Natural killer cell treated with Interleukin-12 subunit alpha and Interleukin-12 subunit beta and Interleukin-15 and Interleukin-18, amount 100 ng/mL, for 72 hours (primary cell): ENCODE results near the gene PCDH20. TPM values are rescaled to one million over a fixed set of nuclear protein-coding genes. Genes with fewer than 3 reads are reported as not detected.

Experiments used
- ATAC-seq, 2 donors: fragments of 150-1000 bp; cut with Tn5 transposase in 1 of 2; sonication (Bioruptor Pico), chemical (Tn5 transposase) in 1 of 2; 2 replicates each; pipeline ENCODE4 v1.10.0; 2021
- DNase-seq: peaks from one replicate; pipeline ENCODE4 v3.0.0; 2022; ENCODE audit warnings: low spot score
- H3K27ac Mint-ChIP-seq, 2 donors: 1 replicate in 1 of 2; 2 replicates in 1 of 2; pipeline ENCODE4 v1.8.0; 2022; ENCODE audit warnings: mixed read lengths in 2 of 2, mild to moderate bottlenecking in 1 of 2, moderate library complexity in 1 of 2
- H3K27me3 Mint-ChIP-seq, 2 donors: 1 replicate in 1 of 2; 2 replicates in 1 of 2; pipeline ENCODE4 v1.8.0; 2022; ENCODE audit warnings: mixed read lengths in 2 of 2
- H3K36me3 Mint-ChIP-seq: one replicate; pipeline ENCODE4 v1.8.0; 2022; ENCODE audit warnings: mixed read lengths
- H3K4me1 Mint-ChIP-seq, 2 donors: 1 replicate in 1 of 2; 2 replicates in 1 of 2; pipeline ENCODE4 v1.8.0; 2022; ENCODE audit warnings: low read depth in 2 of 2, mixed read lengths in 2 of 2, mild to moderate bottlenecking in 1 of 2
- H3K4me3 Mint-ChIP-seq: one replicate; pipeline ENCODE4 v1.8.0; 2022; ENCODE audit warnings: mixed read lengths
- H3K9me3 Mint-ChIP-seq: 2 replicates; pipeline ENCODE4 v1.8.0; 2022; ENCODE audit warnings: mixed read lengths
- total RNA-seq, 2 donors: library from RNA; stranded (reverse); gene quantifications; one replicate each; pipeline ENCODE4 v1.2.3, GENCODE V29; 2022

PCDH20 gene, protein sequence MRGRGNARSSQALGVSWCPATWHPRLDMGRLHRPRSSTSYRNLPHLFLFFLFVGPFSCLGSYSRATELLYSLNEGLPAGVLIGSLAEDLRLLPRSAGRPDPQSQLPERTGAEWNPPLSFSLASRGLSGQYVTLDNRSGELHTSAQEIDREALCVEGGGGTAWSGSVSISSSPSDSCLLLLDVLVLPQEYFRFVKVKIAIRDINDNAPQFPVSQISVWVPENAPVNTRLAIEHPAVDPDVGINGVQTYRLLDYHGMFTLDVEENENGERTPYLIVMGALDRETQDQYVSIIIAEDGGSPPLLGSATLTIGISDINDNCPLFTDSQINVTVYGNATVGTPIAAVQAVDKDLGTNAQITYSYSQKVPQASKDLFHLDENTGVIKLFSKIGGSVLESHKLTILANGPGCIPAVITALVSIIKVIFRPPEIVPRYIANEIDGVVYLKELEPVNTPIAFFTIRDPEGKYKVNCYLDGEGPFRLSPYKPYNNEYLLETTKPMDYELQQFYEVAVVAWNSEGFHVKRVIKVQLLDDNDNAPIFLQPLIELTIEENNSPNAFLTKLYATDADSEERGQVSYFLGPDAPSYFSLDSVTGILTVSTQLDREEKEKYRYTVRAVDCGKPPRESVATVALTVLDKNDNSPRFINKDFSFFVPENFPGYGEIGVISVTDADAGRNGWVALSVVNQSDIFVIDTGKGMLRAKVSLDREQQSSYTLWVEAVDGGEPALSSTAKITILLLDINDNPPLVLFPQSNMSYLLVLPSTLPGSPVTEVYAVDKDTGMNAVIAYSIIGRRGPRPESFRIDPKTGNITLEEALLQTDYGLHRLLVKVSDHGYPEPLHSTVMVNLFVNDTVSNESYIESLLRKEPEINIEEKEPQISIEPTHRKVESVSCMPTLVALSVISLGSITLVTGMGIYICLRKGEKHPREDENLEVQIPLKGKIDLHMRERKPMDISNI
- total RNA-seq = not detected

- Mint-ChIP-seq H3K4me1 (no peaks in the 10 kb centered on the region), H3K4me3 (no peak within 1 kb of the TSS), H3K27ac (no peak within 1 kb of the TSS), H3K36me3 (no peaks in the 10 kb centered on the region), H3K27me3 (peaks cover 0 to 11% of the 10 kb centered on the region in 2 donors), H3K9me3 (no peaks in the 10 kb centered on the region)
- DNase-seq = no peak
- no peak for ATAC-seq
Measured at GRCh38 chr13:61415749-61416148, at the start of gene PCDH20. Gene PCDH20 (minus strand): TSS chr13:61415849. CDS start chr13:61415158, 691 bp downstream.

DNA sequence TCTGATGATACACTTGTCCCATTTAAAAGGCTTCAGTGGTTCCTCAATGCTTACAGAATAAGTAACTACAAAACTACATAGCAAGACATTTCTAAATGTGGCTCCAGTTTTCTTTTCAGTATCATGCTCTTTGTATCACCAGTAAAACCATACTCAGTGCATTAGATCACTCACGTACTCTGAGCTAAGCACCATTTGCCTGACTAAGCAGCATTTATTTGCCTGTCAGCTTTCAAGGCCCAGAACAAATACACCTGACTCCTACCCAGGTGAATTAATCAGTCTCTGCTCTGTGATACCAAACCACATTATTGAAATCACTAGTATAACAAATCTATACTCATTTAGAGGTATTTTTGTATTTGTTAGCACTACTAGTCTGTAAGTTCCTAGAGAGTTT is 47.4 kb upstream of the PCDH20 start:
- Mint-ChIP-seq H3K36me3 (no peaks in the 10 kb centered on the region), H3K27ac (no peak overlapping the region), H3K4me3 (no peak overlapping the region), H3K27me3 (no peaks in the 10 kb centered on the region), H3K4me1 (no peaks in the 10 kb centered on the region), H3K9me3 (peaks cover 3% of the 10 kb centered on the region)
- no peak for DNase-seq
- ATAC-seq = no peak

DNA sequence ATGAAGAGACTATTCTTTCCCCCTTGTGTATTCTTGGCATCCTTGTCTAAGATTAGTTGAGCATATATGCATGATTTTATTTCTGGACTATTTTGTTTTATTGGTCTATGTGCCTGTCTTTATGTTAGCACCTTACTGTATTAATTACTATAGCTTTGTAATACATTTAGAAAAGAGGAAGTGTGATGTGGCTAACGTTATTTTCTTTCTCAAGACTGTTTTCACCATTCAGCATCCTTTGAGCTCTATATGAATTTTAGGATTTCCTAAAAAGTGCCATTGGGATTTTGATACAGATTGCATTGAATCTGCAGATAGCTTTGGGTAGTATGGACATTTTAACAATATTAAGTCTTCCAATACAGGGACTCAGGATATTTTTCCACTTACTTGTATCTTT is 37.5 kb upstream of the PCDH20 start:
- Mint-ChIP-seq H3K27me3 (no peaks in the 10 kb centered on the region), H3K36me3 (peaks cover 10% of the 10 kb centered on the region), H3K9me3 (peaks cover 27% of the 10 kb centered on the region), H3K4me3 (no peak overlapping the region), H3K27ac (no peak overlapping the region), H3K4me1 (no peaks in the 10 kb centered on the region)
- DNase-seq (no peak), ATAC-seq (no peak)

GRCh38 chr13:61432029-61432428 is 16.4 kb upstream of the PCDH20 start:
- no peaks in the 10 kb centered on the region for H3K4me1 Mint-ChIP-seq
- no peak for ATAC-seq
- no peaks in the 10 kb centered on the region for H3K27me3 Mint-ChIP-seq
- H3K9me3 Mint-ChIP-seq = peaks cover 14% of the 10 kb centered on the region
- no peak for DNase-seq
- H3K27ac Mint-ChIP-seq = no peak overlapping the region
- H3K4me3 Mint-ChIP-seq = no peak overlapping the region
- no peaks in the 10 kb centered on the region for H3K36me3 Mint-ChIP-seq

- no peak for ATAC-seq
- no peaks in the 10 kb centered on the region for H3K27me3 Mint-ChIP-seq
- peaks cover 4% of the 10 kb centered on the region for H3K9me3 Mint-ChIP-seq
- H3K4me1 Mint-ChIP-seq = no peaks in the 10 kb centered on the region
- no peak overlapping the region for H3K4me3 Mint-ChIP-seq
- no peak for DNase-seq
- H3K27ac Mint-ChIP-seq = no peak overlapping the region
- H3K36me3 Mint-ChIP-seq = no peaks in the 10 kb centered on the region
Measured at GRCh38 chr13:61423915-61424314, 8.3 kb upstream of the PCDH20 start.

DNA sequence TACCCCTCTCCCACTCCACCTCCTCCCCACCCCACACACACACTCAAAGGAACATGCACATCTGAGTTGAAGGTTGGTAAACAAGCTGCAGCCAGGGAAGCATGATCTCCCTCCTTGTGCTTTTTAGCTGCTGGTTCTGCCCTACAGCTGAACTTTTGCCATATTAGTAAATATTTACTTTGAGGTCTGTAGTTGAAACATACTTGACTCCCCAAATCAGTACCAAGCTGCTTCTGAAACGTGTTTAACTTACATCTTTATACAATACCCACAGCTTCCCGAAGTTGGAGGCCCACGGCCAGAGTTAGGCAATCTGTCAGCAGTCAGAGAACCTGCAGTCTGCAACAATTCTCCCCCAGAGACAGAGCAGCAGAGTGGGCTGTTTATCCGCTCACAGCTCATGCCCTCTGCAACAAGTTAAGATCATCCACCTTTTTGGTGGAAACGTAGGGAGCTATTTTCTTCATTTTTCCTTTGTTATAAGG is 1.5 kb upstream of the PCDH20 start:
- Mint-ChIP-seq H3K9me3 (no peaks in the 10 kb centered on the region), H3K27ac (no peak overlapping the region), H3K4me1 (no peaks in the 10 kb centered on the region), H3K27me3 (peaks cover 0 to 11% of the 10 kb centered on the region in 2 donors), H3K4me3 (no peak overlapping the region), H3K36me3 (no peaks in the 10 kb centered on the region)
- DNase-seq = no peak
- no peak for ATAC-seq

DNA sequence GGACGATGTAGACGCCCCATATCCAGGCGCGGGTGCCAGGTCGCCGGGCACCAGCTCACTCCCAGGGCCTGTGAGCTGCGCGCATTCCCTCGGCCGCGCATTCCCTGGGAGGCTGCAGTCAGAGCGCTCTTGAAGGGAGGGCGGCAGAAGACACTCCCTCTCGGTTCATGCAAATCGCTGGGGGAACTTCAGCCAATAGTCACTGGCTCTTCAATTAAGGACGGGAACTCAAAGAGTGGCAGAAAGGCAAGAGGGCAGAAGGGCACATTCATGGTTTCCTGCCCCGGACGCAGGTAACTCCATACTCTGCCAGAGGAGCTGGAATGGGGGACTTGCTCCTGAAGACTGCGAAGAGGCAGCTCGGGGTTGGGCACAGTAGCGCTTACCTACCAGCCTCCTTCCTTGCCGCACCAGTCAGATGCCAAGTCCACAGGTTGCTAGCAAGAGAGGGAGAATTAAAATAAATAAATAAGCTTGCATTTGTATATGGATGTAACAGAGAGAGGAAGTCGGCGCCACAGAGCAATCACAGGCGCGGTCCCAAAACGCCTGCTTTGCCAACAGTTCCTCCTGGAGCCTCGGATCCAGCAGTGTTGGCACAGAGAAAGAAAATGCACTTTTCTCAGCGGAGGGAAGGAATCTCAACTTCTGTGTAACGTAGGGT is 459 bp downstream of the PCDH20 start:
- Mint-ChIP-seq H3K4me1 (no peaks in the 10 kb centered on the region), H3K36me3 (no peaks in the 10 kb centered on the region), H3K27me3 (peaks cover 0 to 11% of the 10 kb centered on the region in 2 donors), H3K27ac (no peak overlapping the region), H3K4me3 (no peak overlapping the region), H3K9me3 (no peaks in the 10 kb centered on the region)
- no peak for DNase-seq
- no peak for ATAC-seq

GRCh38 chr13:61414686-61415057 is 977 bp downstream of the PCDH20 start:
- no peak for DNase-seq
- H3K36me3 Mint-ChIP-seq = no peaks in the 10 kb centered on the region
- no peaks in the 10 kb centered on the region for H3K4me1 Mint-ChIP-seq
- H3K4me3 Mint-ChIP-seq = no peak overlapping the region
- H3K27ac Mint-ChIP-seq = no peak overlapping the region
- H3K9me3 Mint-ChIP-seq = no peaks in the 10 kb centered on the region
- no peak for ATAC-seq
- peaks cover 0 to 11% of the 10 kb centered on the region in 2 donors for H3K27me3 Mint-ChIP-seq

GRCh38 chr13:61413572-61414535 is 1.8 kb downstream of the PCDH20 start:
- H3K27me3 Mint-ChIP-seq = peaks cover 0 to 11% of the 10 kb centered on the region in 2 donors
- H3K27ac Mint-ChIP-seq = no peak overlapping the region
- H3K9me3 Mint-ChIP-seq = no peaks in the 10 kb centered on the region
- H3K36me3 Mint-ChIP-seq = no peaks in the 10 kb centered on the region
- H3K4me1 Mint-ChIP-seq = no peaks in the 10 kb centered on the region
- ATAC-seq (no peak), DNase-seq (no peak)
- no peak overlapping the region for H3K4me3 Mint-ChIP-seq

DNA sequence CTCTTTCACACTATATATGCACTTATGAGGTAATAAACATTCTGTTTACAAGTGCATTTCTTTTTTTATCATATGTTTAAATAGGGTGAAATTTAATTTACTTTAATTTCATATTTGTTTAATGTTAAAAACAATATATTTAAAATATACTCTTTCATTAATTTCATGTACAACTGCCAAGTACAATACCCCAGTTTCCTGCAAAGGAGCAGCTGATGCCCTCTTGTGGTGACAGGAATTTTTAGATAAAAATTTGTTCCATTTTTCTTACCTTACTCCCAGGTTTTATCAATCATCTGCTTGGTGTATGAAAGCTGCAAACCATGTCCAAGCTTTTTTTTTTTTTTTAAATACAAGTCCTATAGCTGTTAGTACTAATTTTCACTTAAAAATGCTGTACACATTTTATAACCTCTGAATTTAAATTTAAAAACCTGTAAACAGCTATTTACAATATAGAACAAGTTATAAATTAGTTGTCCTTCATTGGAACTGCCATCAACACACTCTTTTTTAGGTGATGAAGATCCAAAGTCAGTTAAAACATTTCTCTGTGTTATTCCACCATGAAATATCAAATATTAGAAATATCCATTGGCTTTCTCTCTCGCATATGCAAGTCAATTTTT is 4.9 kb downstream of the PCDH20 start:
- peaks cover 3% of the 10 kb centered on the region for H3K9me3 Mint-ChIP-seq
- DNase-seq (no peak), ATAC-seq (no peak)
- peaks cover 0 to 11% of the 10 kb centered on the region in 2 donors for H3K27me3 Mint-ChIP-seq
- H3K36me3 Mint-ChIP-seq = peaks cover 4% of the 10 kb centered on the region
- H3K4me3 Mint-ChIP-seq = no peak overlapping the region
- no peak overlapping the region for H3K27ac Mint-ChIP-seq
- H3K4me1 Mint-ChIP-seq = no peaks in the 10 kb centered on the region

DNA sequence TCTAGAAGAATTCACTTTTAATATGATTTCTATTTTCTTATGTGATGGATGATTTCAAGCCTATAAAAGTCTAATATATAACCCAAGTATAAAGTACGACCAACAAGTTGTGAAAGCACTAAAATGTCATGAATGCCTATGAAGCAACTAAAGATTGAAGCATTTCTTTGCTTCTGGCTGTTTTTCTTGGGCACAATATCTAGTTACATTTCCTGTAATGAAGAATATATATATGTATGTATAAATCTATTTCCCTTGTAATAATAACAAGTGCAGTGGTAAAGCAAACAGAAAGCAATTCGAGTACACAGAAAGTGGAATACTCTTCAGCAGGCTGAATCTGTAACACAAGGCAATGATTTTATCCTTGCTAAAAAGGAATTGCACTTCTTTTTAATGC is 5.4 kb downstream of the PCDH20 start:
- no peak overlapping the region for H3K27ac Mint-ChIP-seq
- H3K36me3 Mint-ChIP-seq = peaks cover 4% of the 10 kb centered on the region
- H3K9me3 Mint-ChIP-seq = peaks cover 3% of the 10 kb centered on the region
- H3K4me3 Mint-ChIP-seq = no peak overlapping the region
- H3K27me3 Mint-ChIP-seq = peaks cover 0 to 7% of the 10 kb centered on the region in 2 donors
- no peaks in the 10 kb centered on the region for H3K4me1 Mint-ChIP-seq
- ATAC-seq (no peak), DNase-seq (no peak)

DNA sequence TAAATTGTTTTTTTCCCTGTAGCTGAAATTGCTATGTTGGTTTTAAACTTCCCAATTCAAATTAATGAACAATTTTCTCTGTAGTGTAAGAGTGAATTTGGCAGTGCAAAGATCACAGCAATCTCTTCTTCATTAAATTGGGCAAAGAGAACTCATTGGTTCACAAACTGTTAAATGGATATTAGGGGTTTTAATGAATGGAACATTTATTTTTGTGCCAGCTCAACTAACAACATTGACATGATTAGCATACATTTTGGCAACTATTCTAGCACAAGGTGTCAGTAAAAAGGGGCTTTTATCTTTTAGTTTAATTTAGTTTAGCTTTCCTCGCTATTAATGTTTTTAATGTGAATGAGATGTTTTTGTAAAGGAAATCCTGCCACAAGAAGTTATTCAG is 7.1 kb downstream of the PCDH20 start:
- H3K27ac Mint-ChIP-seq = no peak overlapping the region

More for the DNA sequence above, 7.1 kb downstream of the PCDH20 start:
- DNase-seq = no peak
- Mint-ChIP-seq H3K36me3 (peaks cover 4% of the 10 kb centered on the region), H3K4me3 (no peak overlapping the region), H3K4me1 (no peaks in the 10 kb centered on the region), H3K9me3 (peaks cover 3% of the 10 kb centered on the region), H3K27me3 (peaks cover 0 to 4% of the 10 kb centered on the region in 2 donors)
- no peak for ATAC-seq
